Naive B cell (primary cell): Measurements from ENCODE around the gene CHI3L1. TPM values are rescaled to one million over a fixed set of nuclear protein-coding genes. Genes with fewer than 3 reads are reported as not detected.
"Not testable (repeated sequence)": the region's sequence is repeated elsewhere in the genome, so short reads cannot be mapped to it uniquely, and the experiment has no call there.

ENCODE experiments used
- ATAC-seq, 2 donors: fragments of 150-1000 bp; cut with Tn5 transposase; 2 replicates each; pipeline ENCODE4 v1.10.0; 2021; ENCODE audit warnings: low read depth in 2 of 2, mild to moderate bottlenecking in 2 of 2, moderate library complexity in 2 of 2
- DNase-seq: peaks from one replicate; pipeline ENCODE4 v3.0.0; 2022
- H3K27ac Mint-ChIP-seq, 6 donors: one replicate each; pipeline ENCODE4 v1.8.0; 2020 to 2022; ENCODE audit warnings: mild to moderate bottlenecking in 6 of 6, mixed read lengths in 6 of 6, moderate library complexity in 5 of 6, inconsistent platforms in 2 of 6
- H3K27me3 Mint-ChIP-seq, 3 donors: one replicate each; pipeline ENCODE4 v1.8.0; 2021 to 2022; ENCODE audit warnings: mixed read lengths in 3 of 3, mild to moderate bottlenecking in 1 of 3
- H3K36me3 Mint-ChIP-seq, 2 donors: one replicate each; pipeline ENCODE4 v1.8.0; 2020 to 2022; ENCODE audit warnings: mixed read lengths in 2 of 2, inconsistent platforms in 1 of 2, mild to moderate bottlenecking in 1 of 2
- H3K4me1 Mint-ChIP-seq, 3 donors: one replicate each; pipeline ENCODE4 v1.8.0; 2020 to 2022; ENCODE audit warnings: mixed read lengths in 3 of 3, inconsistent platforms in 1 of 3, mild to moderate bottlenecking in 1 of 3, moderate library complexity in 1 of 3
- H3K4me3 Mint-ChIP-seq, 8 donors: one replicate each; pipeline ENCODE4 v1.8.0; 2020 to 2022; ENCODE audit warnings: mild to moderate bottlenecking in 8 of 8, mixed read lengths in 8 of 8, moderate library complexity in 8 of 8, inconsistent platforms in 2 of 8
- H3K9me3 Mint-ChIP-seq, 7 donors: one replicate each; pipeline ENCODE4 v1.8.0; 2020 to 2022; ENCODE audit warnings: mixed read lengths in 7 of 7, mild to moderate bottlenecking in 5 of 7, inconsistent platforms in 2 of 7, moderate library complexity in 1 of 7
- polyA plus RNA-seq, 6 donors: library from polyadenylated mRNA; unstranded; fragments of 300-500 nt; fragmentation: Illumina TruSeq; gene quantifications; one replicate each; pipeline ENCODE4 v1.2.3, GENCODE V29; 2021; ENCODE audit warnings: low read depth in 6 of 6

CHI3L1 gene
- under 1 TPM in 1 of 6 donors, not detected in 5; 0.32 TPM for polyA plus RNA-seq

- H3K27me3 Mint-ChIP-seq: peaks cover 4 to 37% (median 19%) of the 10 kb centered on the region in 3 donors
- peak within 1 kb of the TSS in 1 of 6 donors; percentile 22 for H3K27ac Mint-ChIP-seq
- DNase-seq: no peak
- no peaks in the 10 kb centered on the region for H3K36me3 Mint-ChIP-seq
- H3K4me3 Mint-ChIP-seq: no peak within 1 kb of the TSS
- peaks cover 0 to 2% (median 0%) of the 10 kb centered on the region in 3 donors for H3K4me1 Mint-ChIP-seq
- H3K9me3 Mint-ChIP-seq: no peaks in the 10 kb centered on the region
- ATAC-seq: no peak
Measured at GRCh38 chr1:203186446-203187303, at the start of gene CHI3L1. Gene CHI3L1 (minus strand): TSS chr1:203186704. CDS start chr1:203186623, 81 bp downstream.

DNA sequence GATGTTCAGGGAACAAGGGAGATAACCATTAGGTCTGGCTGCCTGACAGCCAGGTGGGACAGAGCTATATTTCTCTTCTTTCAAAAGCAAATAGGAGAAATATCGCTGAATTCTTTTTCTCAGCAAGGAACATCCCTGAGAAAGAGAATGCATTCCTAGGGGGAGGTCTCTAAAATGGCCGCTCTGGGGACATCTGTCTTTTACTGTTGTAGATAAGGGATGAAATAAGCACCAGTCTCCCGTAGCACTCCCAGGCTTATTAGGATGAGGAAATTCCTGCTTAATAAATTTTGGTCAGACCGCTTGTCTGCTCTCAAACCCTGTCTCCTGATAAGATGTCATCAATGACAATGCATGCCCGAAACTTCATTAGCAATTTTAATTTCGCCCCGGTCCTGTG, 48.4 kb upstream of the CHI3L1 start:
- not testable (repeated sequence) for DNase-seq, H3K4me3 Mint-ChIP-seq, H3K27ac Mint-ChIP-seq, ATAC-seq, H3K4me1 Mint-ChIP-seq
- peaks cover 25 to 45% (median 42%) of the 10 kb centered on the region in 3 donors for H3K27me3 Mint-ChIP-seq
- peaks cover 26 to 45% of the 10 kb centered on the region in 2 donors for H3K36me3 Mint-ChIP-seq
- H3K9me3 Mint-ChIP-seq: peaks cover 19 to 51% (median 46%) of the 10 kb centered on the region in 7 donors

DNA sequence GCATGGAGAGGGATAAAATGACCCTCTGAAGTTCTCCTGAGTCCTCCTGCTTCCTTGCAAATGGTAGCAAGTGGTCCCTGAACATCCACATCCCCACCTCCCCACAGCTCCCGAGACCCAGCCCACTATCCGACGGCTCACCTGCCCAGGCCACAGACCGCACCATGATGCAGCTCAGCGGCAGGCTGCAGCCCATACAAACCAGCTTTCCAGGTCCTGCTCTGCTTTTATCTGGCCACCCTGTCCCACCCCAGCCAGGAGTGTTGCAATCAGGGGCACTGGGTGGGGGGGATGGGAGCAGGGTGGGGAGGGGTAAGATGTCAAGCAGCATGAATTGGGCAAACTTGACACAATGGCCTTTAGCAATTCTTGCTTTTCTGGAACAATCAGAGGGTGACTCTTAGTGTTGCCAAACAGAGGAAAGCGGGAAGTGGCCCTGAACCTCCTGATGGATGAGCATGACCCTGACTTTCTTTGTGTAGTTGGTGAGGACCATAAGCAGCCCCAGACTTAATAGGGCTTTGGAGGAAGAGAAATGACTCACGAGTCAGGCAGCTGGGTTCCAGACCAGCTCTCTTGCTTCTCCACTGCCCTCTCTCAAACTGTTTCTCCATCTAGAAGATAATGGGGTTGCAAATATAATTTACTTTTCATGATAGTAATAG, 43.1 kb upstream of the CHI3L1 start, which contains the start of gene CHIT1:
TSS of gene CHIT1 (minus strand) at position 203 of the 665 bp plus-strand sequence. CDS start at position 166, 37 bp downstream.
- peaks cover 16 to 60% (median 52%) of the 10 kb centered on the region in 3 donors for H3K27me3 Mint-ChIP-seq
- H3K4me3 Mint-ChIP-seq: no peak within 1 kb of the TSS
- no peak within 1 kb of the TSS for H3K27ac Mint-ChIP-seq
- no peak for ATAC-seq
- H3K36me3 Mint-ChIP-seq: peaks cover 11 to 13% of the 10 kb centered on the region in 2 donors
- H3K4me1 Mint-ChIP-seq: peaks cover 0 to 1% (median 0%) of the 10 kb centered on the region in 3 donors
- DNase-seq: no peak
- H3K9me3 Mint-ChIP-seq: peaks cover 4 to 23% (median 20%) of the 10 kb centered on the region in 7 donors

- DNase-seq (no peak), ATAC-seq (no peak)
- H3K4me1 Mint-ChIP-seq: peaks cover 0 to under 1% (median 0%) of the 10 kb centered on the region in 3 donors
- H3K27me3 Mint-ChIP-seq: peaks cover 12 to 55% (median 47%) of the 10 kb centered on the region in 3 donors
- H3K27ac Mint-ChIP-seq: no peak overlapping the region
- H3K36me3 Mint-ChIP-seq: peaks cover 2 to 5% of the 10 kb centered on the region in 2 donors
- H3K4me3 Mint-ChIP-seq: no peak overlapping the region
- H3K9me3 Mint-ChIP-seq: peaks cover 0 to 13% (median 12%) of the 10 kb centered on the region in 7 donors
Measured at GRCh38 chr1:203228670-203229069, 42.2 kb upstream of the CHI3L1 start.

GRCh38 chr1:203227371-203228083, 41.0 kb upstream of the CHI3L1 start:
- ATAC-seq: no peak
- peak overlapping the region in 1 of 6 donors; percentile 59 for H3K27ac Mint-ChIP-seq
- peaks cover 0 to 6% (median 3%) of the 10 kb centered on the region in 7 donors for H3K9me3 Mint-ChIP-seq
- no peak for DNase-seq
- no peaks in the 10 kb centered on the region for H3K36me3 Mint-ChIP-seq
- no peaks in the 10 kb centered on the region for H3K4me1 Mint-ChIP-seq
- H3K4me3 Mint-ChIP-seq: no peak overlapping the region
- H3K27me3 Mint-ChIP-seq: peaks cover 7 to 44% (median 36%) of the 10 kb centered on the region in 3 donors

GRCh38 chr1:203225071-203225470, 38.6 kb upstream of the CHI3L1 start:
- H3K27me3 Mint-ChIP-seq: peaks cover 0 to 30% (median 27%) of the 10 kb centered on the region in 3 donors
- no peaks in the 10 kb centered on the region for H3K9me3 Mint-ChIP-seq
- H3K4me3 Mint-ChIP-seq: no peak overlapping the region
- peak overlapping the region in 1 of 6 donors; percentile 54 for H3K27ac Mint-ChIP-seq
- no peaks in the 10 kb centered on the region for H3K36me3 Mint-ChIP-seq
- H3K4me1 Mint-ChIP-seq: no peaks in the 10 kb centered on the region
- DNase-seq: no peak
- no peak for ATAC-seq

DNA sequence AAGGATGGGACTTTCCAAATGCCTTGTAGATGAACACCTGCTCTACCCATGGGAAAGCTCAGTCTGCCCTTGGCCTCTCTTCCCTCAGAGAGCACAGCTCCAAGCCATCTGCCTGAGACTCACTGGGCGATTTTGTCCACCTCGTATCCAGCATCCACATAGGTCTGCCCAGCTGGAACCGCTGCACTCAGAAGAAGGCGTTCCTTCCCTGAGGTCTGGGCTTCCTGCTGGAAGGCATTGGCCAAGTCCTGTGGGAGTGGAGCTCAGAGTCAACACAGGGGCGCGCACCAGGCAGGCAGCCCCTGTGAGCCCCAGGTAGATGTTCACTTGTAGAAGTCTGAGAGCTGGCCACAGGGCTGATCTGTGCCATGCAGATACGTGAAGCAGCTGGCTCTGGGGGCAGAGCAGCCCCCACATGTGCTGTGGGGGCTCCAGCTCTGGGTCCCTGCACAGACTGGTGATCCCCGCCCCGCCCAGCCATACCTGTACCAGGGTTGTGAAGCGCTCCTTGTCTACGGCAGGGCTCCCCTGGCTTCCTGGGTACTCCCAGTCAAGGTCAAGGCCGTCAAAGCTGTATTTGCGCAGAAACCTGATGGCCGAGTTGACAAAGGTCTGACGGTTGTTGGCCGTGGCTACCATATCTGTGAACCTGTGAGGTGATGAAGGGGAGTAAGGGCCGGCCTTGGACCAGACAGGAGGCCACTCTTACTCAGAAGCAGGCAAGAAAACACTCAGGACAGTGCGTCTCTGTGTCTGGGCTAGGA, 36.7 kb upstream of the CHI3L1 start:
- no peaks in the 10 kb centered on the region for H3K4me1 Mint-ChIP-seq
- peaks cover 6 to 27% (median 22%) of the 10 kb centered on the region in 3 donors for H3K27me3 Mint-ChIP-seq
- no peak overlapping the region for H3K4me3 Mint-ChIP-seq
- ATAC-seq (no peak), DNase-seq (no peak)
- no peak overlapping the region for H3K27ac Mint-ChIP-seq
- H3K36me3 Mint-ChIP-seq: no peaks in the 10 kb centered on the region
- H3K9me3 Mint-ChIP-seq: no peaks in the 10 kb centered on the region

DNA sequence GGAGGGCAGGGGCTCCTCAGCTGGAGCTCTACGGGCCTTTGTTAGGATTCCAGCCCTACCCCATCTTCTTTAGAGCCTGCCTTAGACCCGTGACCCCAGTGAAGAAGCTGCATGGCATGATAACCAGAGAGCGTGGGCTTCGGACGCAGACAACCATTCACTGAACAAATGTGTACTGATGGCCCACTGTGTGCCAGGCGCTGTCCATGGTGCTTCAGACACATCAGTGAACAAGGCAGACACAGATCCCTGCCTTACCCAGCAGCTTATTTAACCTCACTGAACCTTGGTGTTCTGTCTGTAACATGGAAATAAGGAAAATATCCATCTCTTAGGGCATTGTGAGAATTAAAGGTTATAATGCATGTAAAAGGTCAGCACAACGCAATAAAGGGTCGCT, 33.4 kb upstream of the CHI3L1 start:
- Mint-ChIP-seq H3K9me3 (no peaks in the 10 kb centered on the region), H3K4me3 (no peak overlapping the region)
- no peak for ATAC-seq

DNA sequence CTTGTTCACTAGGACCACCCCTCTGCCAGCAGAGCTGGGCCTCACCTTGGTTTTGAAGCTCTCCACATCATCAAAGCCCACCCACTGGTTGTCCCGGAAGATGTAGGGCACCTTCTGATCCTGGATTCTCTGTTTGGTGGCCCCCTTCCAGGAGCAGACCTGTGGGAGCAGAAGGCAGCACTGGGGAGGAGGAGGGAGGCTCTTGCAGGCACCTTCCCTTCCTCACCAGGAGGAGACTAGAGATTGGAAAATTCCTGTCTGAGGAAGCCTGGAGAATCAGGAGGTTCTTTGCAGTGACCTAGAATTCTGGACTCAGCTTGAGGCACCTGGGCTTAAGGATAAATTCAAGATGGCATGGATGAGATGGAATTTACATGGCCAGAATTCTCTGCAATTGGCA, 32.7 kb upstream of the CHI3L1 start:
- ATAC-seq: no peak
- Mint-ChIP-seq H3K4me3 (no peak overlapping the region), H3K9me3 (no peaks in the 10 kb centered on the region), H3K36me3 (no peaks in the 10 kb centered on the region), H3K27me3 (peaks cover 16 to 25% (median 23%) of the 10 kb centered on the region in 3 donors), H3K27ac (no peak overlapping the region), H3K4me1 (peaks cover 0 to 7% (median 5%) of the 10 kb centered on the region in 3 donors)
- no peak for DNase-seq

More for the DNA sequence above, 33.4 kb upstream of the CHI3L1 start:
- H3K36me3 Mint-ChIP-seq: no peaks in the 10 kb centered on the region
- H3K4me1 Mint-ChIP-seq: peaks cover 0 to 7% (median 5%) of the 10 kb centered on the region in 3 donors
- no peak for DNase-seq
- peaks cover 16 to 26% (median 25%) of the 10 kb centered on the region in 3 donors for H3K27me3 Mint-ChIP-seq
- no peak overlapping the region for H3K27ac Mint-ChIP-seq

DNA sequence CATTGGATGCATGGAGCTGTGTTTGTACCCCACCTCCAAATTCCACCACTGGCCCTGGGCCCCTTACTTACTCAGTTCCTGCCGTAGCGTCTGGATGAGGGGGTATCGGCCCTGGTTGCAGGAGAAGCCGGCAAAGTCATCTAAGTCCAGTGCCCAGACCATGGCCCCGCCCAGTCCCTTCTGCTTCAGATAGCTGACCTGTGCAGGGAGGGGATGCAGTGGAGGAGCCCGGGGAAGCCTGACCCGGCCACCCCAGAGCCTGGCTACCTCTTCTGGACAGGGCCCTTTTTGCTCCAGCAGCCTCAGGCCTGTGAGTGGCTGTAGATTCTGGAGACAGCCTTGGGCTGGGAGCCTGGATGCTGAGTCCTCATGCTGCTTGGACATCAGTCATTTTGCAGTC, 31.2 kb upstream of the CHI3L1 start:
- no peak for DNase-seq
- H3K4me3 Mint-ChIP-seq: no peak overlapping the region
- H3K4me1 Mint-ChIP-seq: peaks cover 0 to 7% (median 5%) of the 10 kb centered on the region in 3 donors
- no peak overlapping the region for H3K27ac Mint-ChIP-seq
- peaks cover 16 to 30% (median 23%) of the 10 kb centered on the region in 3 donors for H3K27me3 Mint-ChIP-seq
- no peak for ATAC-seq
- H3K9me3 Mint-ChIP-seq: no peaks in the 10 kb centered on the region
- no peaks in the 10 kb centered on the region for H3K36me3 Mint-ChIP-seq

- Mint-ChIP-seq H3K4me1 (peaks cover 0 to 7% (median 5%) of the 10 kb centered on the region in 3 donors), H3K27me3 (peaks cover 16 to 31% (median 23%) of the 10 kb centered on the region in 3 donors), H3K27ac (no peak overlapping the region), H3K4me3 (no peak overlapping the region), H3K9me3 (no peaks in the 10 kb centered on the region), H3K36me3 (no peaks in the 10 kb centered on the region)
- DNase-seq: no peak
- no peak for ATAC-seq
Measured at GRCh38 chr1:203217139-203217655, 30.7 kb upstream of the CHI3L1 start.
